ENCODE results near the gene SH3RF2. TPM values are rescaled to one million over a fixed set of nuclear protein-coding genes. Genes with fewer than 3 reads are reported as not detected.

The SH3RF2 gene
- total and polyA plus RNA-seq, 2 of the 13 experiments (the other 11 are each of a cell fraction or from before 2014, with no cell fraction given) = 2.6 to 3.7 TPM

GRCh38 chr5:146024034-146024433 lies 87.7 kb downstream of the SH3RF2 start:
- H3K4me1 ChIP-seq (ENCODE audit: insufficient read depth, low read length) = peaks cover 30% of the 10 kb centered on the region
- no peak for TF ChIP-seq YY1 (IDR thresholded peaks at IDR 0.05; ENCODE audit: insufficient read depth, insufficient replicate concordance, low read depth, low read length)
- TF ChIP-seq THAP9 (CRISPR knock-in tag; IDR thresholded peaks at IDR 0.05; ENCODE audit: borderline replicate concordance) = no peak
- TF ChIP-seq ZNF775 (CRISPR knock-in tag; IDR thresholded peaks at IDR 0.05; ENCODE audit: borderline replicate concordance) = no peak
- TF ChIP-seq GATAD2A (CRISPR knock-in tag; IDR thresholded peaks at IDR 0.05) = no peak
- no peak for TF ChIP-seq HIVEP1 (CRISPR knock-in tag; IDR thresholded peaks at IDR 0.05)
- no peak for TF ChIP-seq KMT2A (CRISPR knock-in tag; IDR thresholded peaks at IDR 0.05)
- no peak for TF ChIP-seq CHD4 (IDR thresholded peaks at IDR 0.05; ENCODE audit: borderline replicate concordance, low read length)
- TF ChIP-seq RBAK (CRISPR knock-in tag; IDR thresholded peaks at IDR 0.05) = no peak
- TF ChIP-seq BHLHE40 (IDR thresholded peaks at IDR 0.05; ENCODE audit: low read length) = no peak
- TF ChIP-seq SMAD9 (CRISPR knock-in tag; IDR thresholded peaks at IDR 0.05) = no peak
- TF ChIP-seq NONO (IDR thresholded peaks at IDR 0.05) = no peak
- no peak for TF ChIP-seq NONO (CRISPR knock-in tag; conservative IDR thresholded peaks at IDR 0.05)
- no peak for TF ChIP-seq ZNF275 (CRISPR knock-in tag; IDR thresholded peaks at IDR 0.05; ENCODE audit: borderline replicate concordance)
- TF ChIP-seq ZNF549 (CRISPR knock-in tag; IDR thresholded peaks at IDR 0.05) = no peak
- no peak for TF ChIP-seq JDP2 (CRISPR knock-in tag; IDR thresholded peaks at IDR 0.05; ENCODE audit: borderline replicate concordance)
- no peak for TF ChIP-seq NFE2L1 (CRISPR knock-in tag; IDR thresholded peaks at IDR 0.05; ENCODE audit: borderline replicate concordance)
- TF ChIP-seq MAFF (IDR thresholded peaks at IDR 0.05; ENCODE audit: low read depth, low read length) = no peak
- TF ChIP-seq ZNF569 (CRISPR knock-in tag; IDR thresholded peaks at IDR 0.05; ENCODE audit: borderline replicate concordance) = no peak
- TF ChIP-seq JUND (CRISPR knock-in tag; IDR thresholded peaks at IDR 0.05) = no peak
- no peak for TF ChIP-seq MAX (IDR thresholded peaks at IDR 0.05)
- no peak for TF ChIP-seq ZBTB34 (CRISPR knock-in tag; IDR thresholded peaks at IDR 0.05)
- in situ Hi-C loops (cut with HindIII; ENCODE audit: extremely low pct_ligation_motif_present, low pct_unique_long_range_greater_than_20kb) = no loop called here

More at GRCh38 chr5:146024034-146024433, 87.7 kb downstream of the SH3RF2 start:
- Histone ChIP-seq H4K20me1 (ENCODE audit: insufficient read depth, low read length) (no peaks in the 10 kb centered on the region), H3K27ac (ENCODE audit: extremely low read length, insufficient read depth, low read length) (no peak overlapping the region), H3K9ac (ENCODE audit: insufficient read depth, low read depth, low read length) (no peak overlapping the region), H3K9me3 (ENCODE audit: low read length) (no peaks in the 10 kb centered on the region), H2AFZ (ENCODE audit: low read length) (no peak overlapping the region), H3K36me3 (replicated peaks in 1 of 2; ENCODE audit: control insufficient read depth in 1 of 2, insufficient read depth in 2 of 2, low read length in 2 of 2) (no peaks in the 10 kb centered on the region; a peak in 1 of 5 replicates), H3K4me3 (replicated peaks in 1 of 3; ENCODE audit: insufficient read depth in 1 of 3, low read depth in 2 of 3, low read length in 3 of 3) (no peak overlapping the region), H3K4me2 (ENCODE audit: low read depth, low read length) (no peak overlapping the region), H3K27me3 (ENCODE audit: control insufficient read depth in 1 of 2, insufficient read depth in 2 of 2, low read length in 2 of 2) (no peaks in the 10 kb centered on the region), H3K79me2 (ENCODE audit: insufficient read depth, low read length) (no peaks in the 10 kb centered on the region)
- ChIA-PET POLR2A (interaction anchor here (1.5 kb wide), 1 partner anchor 42 kb away, joined by 7 read pairs; no protein-coding TSS in a partner anchor), CTCF (ENCODE audit: low intra/inter-chr PET ratio, low total read pairs) (no interaction called here)
- BruUV-seq (replicated peaks) = no TSS peak
- ATAC-seq (no peak), DNase-seq (ENCODE audit: low spot score) (no peak), FAIRE-seq (no peak)
- intact Hi-C loops (cut with micrococcal nuclease; ENCODE audit: unreplicated experiment) = no loop called here
- WGBS (ENCODE audit: low lambda C conversion rate) = 94% methylated on average over 3 of the region's 3 CpGs
